Stimulated activated CD4-positive, alpha-beta T cell treated with anti-CD3 and anti-CD28 coated beads, Interleukin-4, amount 100 ng/mL, for 4 hours (primary cell): Measurements from ENCODE around the gene MFSD2B.

Experiments used
- DNase-seq, 2 experiments: peaks; one replicate each; pipeline ENCODE4 v3.0.0-alpha.2; 2020

Gene MFSD2B

DNA sequence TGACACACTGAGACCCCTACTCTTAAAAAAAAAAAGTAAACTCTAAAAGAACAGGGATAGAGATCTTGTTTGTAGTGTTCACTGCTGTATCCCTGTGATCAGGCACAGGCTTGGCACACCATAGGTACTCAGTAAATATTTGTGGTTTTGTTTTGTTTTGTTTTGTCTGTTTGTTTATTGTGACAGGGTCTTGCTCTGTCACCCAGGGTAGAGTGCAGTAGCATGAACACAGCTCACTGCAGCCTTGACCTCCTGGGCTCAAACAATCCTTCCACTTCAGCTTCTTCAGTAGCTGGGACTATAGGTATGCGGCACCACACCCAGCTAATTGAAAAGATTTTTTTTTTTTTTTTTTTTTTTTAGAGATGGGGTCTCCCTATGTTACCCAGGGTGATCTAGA is 43.1 kb downstream of the MFSD2B start:
- DNase-seq: no peak

- DNase-seq: no peak
These were observed 44.6 kb downstream of the MFSD2B start for GRCh38 chr2:24054366-24055010.

- DNase-seq: no peak
These were observed 45.9 kb downstream of the MFSD2B start for GRCh38 chr2:24055750-24056149.

- no peak for DNase-seq
These were observed 48.8 kb downstream of the MFSD2B start for GRCh38 chr2:24058564-24059271.

GRCh38 chr2:24065341-24065740 is 55.5 kb downstream of the MFSD2B start:
- no peak for DNase-seq

DNA sequence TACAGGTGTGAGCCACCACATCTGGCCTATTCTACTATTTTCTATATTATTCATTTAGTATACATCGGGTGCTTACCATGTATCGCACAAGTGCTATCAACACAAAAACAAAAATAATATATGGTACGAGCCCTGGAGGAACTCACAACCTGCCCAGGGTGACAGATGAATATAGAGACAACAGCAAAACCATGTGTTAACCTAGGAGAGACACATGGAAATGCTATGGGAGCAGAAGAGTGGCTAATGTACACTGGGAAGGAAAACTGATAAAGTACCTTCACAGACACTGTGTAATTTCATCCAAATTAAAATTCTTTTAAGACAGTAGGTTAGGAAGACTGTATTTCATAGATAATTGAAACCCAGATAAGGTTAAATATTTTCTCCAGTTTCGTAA is 62.4 kb downstream of the MFSD2B start:
- no peak for DNase-seq

- no peak for DNase-seq
These were observed 63.9 kb downstream of the MFSD2B start for GRCh38 chr2:24073816-24074215.

DNA sequence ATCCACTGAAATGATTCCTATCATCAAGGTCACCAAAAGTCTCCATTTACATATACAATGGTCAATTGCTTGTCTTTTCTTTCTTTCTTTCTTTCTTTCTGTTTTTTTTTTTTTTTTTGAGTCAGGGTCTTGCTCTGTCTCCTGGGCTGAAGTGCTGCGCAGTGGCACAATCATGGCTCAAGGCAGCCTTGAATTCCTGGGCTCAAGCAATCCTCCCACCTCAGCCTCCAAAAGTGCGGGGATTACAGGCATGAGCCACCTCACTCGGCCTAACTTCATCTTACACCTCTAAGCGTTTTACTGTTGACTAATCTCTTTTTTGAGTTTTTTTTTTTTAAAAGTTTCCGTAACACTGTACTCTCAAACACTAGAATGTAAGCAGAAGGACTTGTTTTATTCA is 65.4 kb downstream of the MFSD2B start:
- no peak for DNase-seq
